OCI-M2 (cell line): ENCODE data around the gene DDR2.

Experiments used
- DNase-seq: peaks from one replicate; lab custom pipeline; 2025; ENCODE audit not compliant: unreplicated experiment; lab: John Stamatoyannopoulos, UW

DDR2 gene

GRCh38 chr1:162670928-162671663 lies 38.8 kb downstream of the DDR2 start:
- no peak for DNase-seq

GRCh38 chr1:162671664-162672410 lies 39.6 kb downstream of the DDR2 start:
- no peak for DNase-seq

GRCh38 chr1:162672622-162673260 lies 40.5 kb downstream of the DDR2 start:
- DNase-seq = no peak

- no peak for DNase-seq
Measured at GRCh38 chr1:162674034-162674608, 41.9 kb downstream of the DDR2 start.

GRCh38 chr1:162676087-162676486 lies 43.8 kb downstream of the DDR2 start:
- DNase-seq = no peak

- DNase-seq = no peak
Measured at GRCh38 chr1:162676750-162677149, 44.5 kb downstream of the DDR2 start.

GRCh38 chr1:162677607-162678371 lies 45.5 kb downstream of the DDR2 start:
- no peak for DNase-seq

- DNase-seq = no peak
Measured at GRCh38 chr1:162678439-162678838, 46.2 kb downstream of the DDR2 start.

- DNase-seq = no peak
Measured at GRCh38 chr1:162679298-162679697, 47.0 kb downstream of the DDR2 start.

- DNase-seq = no peak
Measured at GRCh38 chr1:162680419-162681121, 48.3 kb downstream of the DDR2 start.

GRCh38 chr1:162681122-162681436 lies 48.8 kb downstream of the DDR2 start:
- DNase-seq = no peak

- DNase-seq = no peak
Measured at GRCh38 chr1:162682013-162682419, 49.8 kb downstream of the DDR2 start.

GRCh38 chr1:162687870-162688269 lies 55.6 kb downstream of the DDR2 start:
- no peak for DNase-seq

- no peak for DNase-seq
Measured at GRCh38 chr1:162688521-162688920, 56.3 kb downstream of the DDR2 start.

- DNase-seq = no peak
Measured at GRCh38 chr1:162688931-162689330, 56.7 kb downstream of the DDR2 start.

- no peak for DNase-seq
Measured at GRCh38 chr1:162689745-162690671, 57.7 kb downstream of the DDR2 start.

- DNase-seq = no peak
Measured at GRCh38 chr1:162690672-162691434, 58.6 kb downstream of the DDR2 start.

GRCh38 chr1:162691999-162692575 lies 59.8 kb downstream of the DDR2 start:
- DNase-seq = no peak
